Esophagus squamous epithelium (tissue), 5 donors: ENCODE measurements around the gene ZNF689. TPM values are rescaled to one million over a fixed set of nuclear protein-coding genes. Genes with fewer than 3 reads are reported as not detected.

Experiments
- DNase-seq: peaks from one replicate; lab custom pipeline; 2025; lab: John Stamatoyannopoulos, UW
- H3K27ac ChIP-seq, 4 donors: fragments of 200-600 bp; sonication (generic); one replicate each; pipeline ENCODE4 v1.5.1; 2016 to 2019; ENCODE audit warnings: mild to moderate bottlenecking in 1 of 4
- H3K27me3 ChIP-seq, 4 donors: fragments of 200-600 bp; sonication (generic); 1 replicate in 3 of 4; 2 replicates in 1 of 4; pipeline versions ENCODE4 v1.5.1 to v1.6.0; 2017 to 2021; ENCODE audit warnings: antibody characterized with exemption in 1 of 4
- H3K36me3 ChIP-seq, 3 donors: fragments of 200-600 bp; sonication (generic); one replicate each; pipeline ENCODE4 v1.5.1; 2016 to 2019
- H3K4me1 ChIP-seq, 3 donors: fragments of 200-600 bp; sonication (generic); one replicate each; pipeline ENCODE4 v1.5.1; 2017 to 2019
- H3K4me3 ChIP-seq, 4 donors: fragments of 200-600 bp; sonication (generic); 1 replicate in 3 of 4; 2 replicates in 1 of 4; pipeline ENCODE4 v1.5.1; 2016 to 2019; ENCODE audit warnings: mild to moderate bottlenecking in 2 of 4, moderate library complexity in 1 of 4
- H3K9me3 ChIP-seq, 3 donors: fragments of 200-600 bp; sonication (generic); one replicate each; pipeline ENCODE4 v1.5.1; 2016 to 2019
- CTCF ChIP-seq, 6 experiments: fragments of 450-650 bp in 4 of 6; fragments of 200-600 bp in 2 of 6; sonication (generic) in 2 of 6; IDR thresholded peaks; one replicate each; pipeline ENCODE4 v1.5.1; 2016 to 2019; ENCODE audit warnings: antibody characterized with exemption in 6 of 6, mild to moderate bottlenecking in 4 of 6, moderate library complexity in 4 of 6
- POLR2A ChIP-seq, 4 donors: fragments of 450-650 bp; IDR thresholded peaks; one replicate each; pipeline ENCODE4 v1.6.1; 2017; ENCODE audit warnings: antibody characterized with exemption in 4 of 4, mild to moderate bottlenecking in 4 of 4, moderate library complexity in 3 of 4
- WGBS, 2 donors: methylation state at CpG; one replicate each; pipeline ENCODE4 v1.1.5; 2018; 5-methylcytosine and 5-hydroxymethylcytosine counted together
- intact Hi-C: fragments of 100-400 bp; cut with DNase I; formaldehyde crosslinking; loops from one replicate; pipeline ENCODE4 v1.15.0; 2022
- total RNA-seq, 4 donors: library from RNA; depleted of rRNA; stranded (reverse); fragments of >200 nt; gene quantifications; one replicate each; pipeline ENCODE4 v1.1.0, GENCODE V29; 2016
- donor health status: DM: yes; HTN: yes; CAD: no.

The ZNF689 gene
- total RNA-seq, 4 donors from 2014 or later, result 2.0 to 6.7 (median 3.8) TPM

- H3K27ac ChIP-seq, result peak overlapping the region; percentile 83 to 99 (median 98)
- peaks cover 16 to 42% (median 31%) of the 10 kb centered on the region in 3 donors for H3K36me3 ChIP-seq
- peak overlapping the region; percentile 43 to 98 (median 88) for H3K4me3 ChIP-seq
- peaks cover 9 to 34% (median 17%) of the 10 kb centered on the region in 3 donors for H3K4me1 ChIP-seq
- TF ChIP-seq POLR2A (IDR thresholded peaks at IDR 0.05), result no peak
- TF ChIP-seq CTCF (IDR thresholded peaks at IDR 0.05), result peak; percentile 30 to 59 (median 44)
- no peaks in the 10 kb centered on the region for H3K9me3 ChIP-seq
- no peak for DNase-seq
- WGBS, 2 donors, result 0 to 1% methylated on average over 11 to 15 of the region's 71 CpGs
- H3K27me3 ChIP-seq, result no peaks in the 10 kb centered on the region
- intact Hi-C loops, result no loop called here
Measured at GRCh38 chr16:30651124-30652004, 41.2 kb upstream of the ZNF689 start.

- intact Hi-C loops, result no loop called here
- Histone ChIP-seq H3K4me1 (peaks cover 9 to 33% (median 17%) of the 10 kb centered on the region in 3 donors), H3K36me3 (peaks cover 10 to 34% (median 24%) of the 10 kb centered on the region in 3 donors), H3K27ac (peak within 1 kb of the TSS; percentile 83 to 99 (median 98)), H3K9me3 (no peaks in the 10 kb centered on the region), H3K4me3 (peak within 1 kb of the TSS; percentile 43 to 98 (median 88)), H3K27me3 (no peaks in the 10 kb centered on the region)
- DNase-seq, result peak; percentile 95
- TF ChIP-seq POLR2A (IDR thresholded peaks at IDR 0.05), result peak in 2 of 4 donors; percentile 35 to 40
- TF ChIP-seq CTCF (IDR thresholded peaks at IDR 0.05), result peak in 5 of 6 experiments; percentile 17 to 72 (median 55)
- 0% methylated on average over 7 to 15 of the region's 53 CpGs for WGBS, 2 donors
Measured at GRCh38 chr16:30650369-30651123, 40.4 kb upstream of the ZNF689 start, which contains the start of gene PRR14. Gene PRR14 (plus strand): TSS chr16:30650960. CDS start chr16:30651646, 686 bp downstream.

- no peak for DNase-seq
- WGBS, 2 donors, result 47 to 92% methylated on average over 4 to 9 of the region's 22 CpGs
- no peak for TF ChIP-seq POLR2A (IDR thresholded peaks at IDR 0.05)
- no peak for TF ChIP-seq CTCF (IDR thresholded peaks at IDR 0.05)
- Histone ChIP-seq H3K4me1 (peaks cover 9 to 33% (median 17%) of the 10 kb centered on the region in 3 donors), H3K27me3 (no peaks in the 10 kb centered on the region), H3K36me3 (peaks cover 3 to 27% (median 19%) of the 10 kb centered on the region in 3 donors), H3K9me3 (no peaks in the 10 kb centered on the region), H3K27ac (peak overlapping the region; percentile 83 to 99 (median 98)), H3K4me3 (peak overlapping the region; percentile 43 to 98 (median 88))
- intact Hi-C loops, result loop anchor here (10.0 kb wide), 1 partner anchor 65 kb away; the partner anchor contains the start of gene ZNF785
Measured at GRCh38 chr16:30649725-30650368, 39.7 kb upstream of the ZNF689 start.

- Histone ChIP-seq H3K36me3 (peaks cover 0 to under 1% (median 0%) of the 10 kb centered on the region in 3 donors), H3K27me3 (no peaks in the 10 kb centered on the region), H3K4me1 (peaks cover 3 to 20% (median 12%) of the 10 kb centered on the region in 3 donors), H3K4me3 (no peak overlapping the region), H3K9me3 (no peaks in the 10 kb centered on the region), H3K27ac (no peak overlapping the region)
- 73 to 80% methylated on average over 1 of the region's 1 CpG for WGBS, 2 donors
- intact Hi-C loops, result loop anchor here (10.0 kb wide), 1 partner anchor 62 kb away; the partner anchor contains the start of gene ZNF785
- DNase-seq, result no peak
- TF ChIP-seq CTCF (IDR thresholded peaks at IDR 0.05) (no peak), POLR2A (IDR thresholded peaks at IDR 0.05) (no peak)
Measured at GRCh38 chr16:30647274-30647571, 37.0 kb upstream of the ZNF689 start.
